ENCODE results near the gene MATCAP1.

The MATCAP1 gene

DNA sequence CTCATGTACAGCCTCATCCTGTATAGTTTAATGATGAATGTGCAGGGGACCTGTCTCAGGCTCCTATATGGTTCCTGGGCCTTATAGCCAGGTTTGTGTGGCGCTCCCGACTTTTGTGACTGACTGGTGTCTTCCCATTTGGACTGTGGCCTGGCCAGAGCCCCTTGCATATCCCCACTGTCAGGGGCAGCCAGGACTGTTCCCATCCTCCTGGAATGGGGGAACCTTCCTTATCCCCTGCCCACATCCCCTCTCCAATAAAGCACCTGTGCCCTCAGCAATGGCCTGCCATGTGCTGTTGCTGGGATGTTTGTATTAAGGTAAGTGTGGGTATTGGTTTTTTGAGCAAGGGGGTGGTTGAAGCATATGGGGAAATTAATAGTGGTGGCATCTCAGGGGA is 35.5 kb downstream of the MATCAP1 start:
- no peak for TF ChIP-seq CTCF (IDR thresholded peaks at IDR 0.05; ENCODE audit: insufficient read depth, low read length, poor library complexity, severe bottlenecking)
- H3K27me3 ChIP-seq (replicated peaks; ENCODE audit: control insufficient read depth, insufficient read depth, low read length) = no peaks in the 10 kb centered on the region
- no peak for DNase-seq (ENCODE audit: extremely low read depth, insufficient read length)
- no peak overlapping the region for H3K4me3 ChIP-seq (replicated peaks; ENCODE audit: low read depth, low read length)
- H3K36me3 ChIP-seq (ENCODE audit: control insufficient read depth, insufficient read depth, low read length) = peaks cover 28% of the 10 kb centered on the region

- no peak for TF ChIP-seq CTCF (IDR thresholded peaks at IDR 0.05; ENCODE audit: insufficient read depth, low read length, poor library complexity, severe bottlenecking)
- DNase-seq (ENCODE audit: extremely low read depth, insufficient read length) = no peak
- peaks cover 31% of the 10 kb centered on the region for H3K36me3 ChIP-seq (ENCODE audit: control insufficient read depth, insufficient read depth, low read length)
- no peaks in the 10 kb centered on the region for H3K27me3 ChIP-seq (replicated peaks; ENCODE audit: control insufficient read depth, insufficient read depth, low read length)
- H3K4me3 ChIP-seq (replicated peaks; ENCODE audit: low read depth, low read length) = no peak overlapping the region
These were observed 36.2 kb downstream of the MATCAP1 start for GRCh38 chr16:67147437-67148140.

DNA sequence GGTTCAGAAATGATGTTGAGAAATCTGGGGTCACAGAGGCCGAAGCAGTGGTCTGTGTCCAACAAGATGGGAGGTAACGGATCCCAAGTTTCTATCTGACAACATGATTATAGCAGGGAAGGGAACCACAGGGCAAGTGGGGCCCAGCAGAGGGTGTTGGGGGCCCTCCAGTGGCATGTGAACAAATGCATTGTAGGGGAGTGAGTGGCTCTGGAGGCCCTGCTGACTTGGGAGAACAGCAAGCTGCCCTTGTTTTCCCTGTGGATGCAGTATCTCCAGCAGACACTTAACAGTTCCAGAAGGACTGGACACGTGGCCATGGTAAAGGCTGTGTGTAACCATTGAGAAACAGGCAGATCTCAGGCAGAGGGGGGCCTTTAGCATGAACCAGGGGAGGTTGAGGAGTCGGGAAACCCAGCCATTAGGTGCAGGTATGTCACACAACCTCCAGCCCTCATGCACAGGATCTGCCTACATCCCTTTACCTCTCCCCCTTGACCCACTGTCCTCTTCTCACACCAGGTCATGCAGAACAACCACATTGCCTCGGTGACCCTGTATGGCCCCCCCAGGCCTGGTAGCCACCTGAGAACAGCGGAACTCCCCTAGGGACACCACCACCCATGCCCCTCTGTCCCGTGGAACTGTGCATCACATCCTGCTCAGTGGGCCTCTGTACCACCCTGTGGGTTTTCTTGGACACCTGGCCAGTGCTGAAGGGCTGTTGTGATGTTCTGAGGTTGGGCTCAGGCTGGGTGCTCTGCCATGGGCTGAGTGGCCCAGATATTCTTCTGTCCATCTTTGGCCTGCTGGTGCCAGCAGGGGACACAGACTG is 37.0 kb downstream of the MATCAP1 start:
- TF ChIP-seq CTCF (IDR thresholded peaks at IDR 0.05; ENCODE audit: insufficient read depth, low read length, poor library complexity, severe bottlenecking) = no peak
- no peak for DNase-seq (ENCODE audit: extremely low read depth, insufficient read length)

DNA sequence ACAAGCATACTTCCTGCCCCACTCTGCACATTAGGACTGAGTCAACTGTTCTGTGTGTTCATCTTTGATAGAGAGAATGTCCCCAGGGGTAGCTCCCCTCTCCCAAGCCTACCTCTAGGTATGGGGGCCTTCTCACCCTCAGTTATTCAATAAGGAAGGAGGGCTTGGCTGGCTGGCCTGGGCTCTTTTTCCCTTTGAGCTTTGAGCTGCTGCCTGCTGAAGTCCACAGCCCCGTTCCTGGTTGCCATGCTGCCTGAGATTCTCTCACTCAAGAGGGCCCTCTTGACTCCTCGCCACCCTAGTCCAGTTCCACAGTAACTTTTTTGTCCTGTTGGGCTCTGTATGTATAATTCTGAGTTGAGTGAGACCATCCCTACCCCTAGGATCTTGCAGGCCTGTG is 38.0 kb downstream of the MATCAP1 start:
- peaks cover 39% of the 10 kb centered on the region for H3K36me3 ChIP-seq (ENCODE audit: control insufficient read depth, insufficient read depth, low read length)
- DNase-seq (ENCODE audit: extremely low read depth, insufficient read length) = no peak
- TF ChIP-seq CTCF (IDR thresholded peaks at IDR 0.05; ENCODE audit: insufficient read depth, low read length, poor library complexity, severe bottlenecking) = no peak

More for the DNA sequence above, 37.0 kb downstream of the MATCAP1 start:
- Histone ChIP-seq H3K27me3 (replicated peaks; ENCODE audit: control insufficient read depth, insufficient read depth, low read length) (no peaks in the 10 kb centered on the region), H3K4me3 (replicated peaks; ENCODE audit: low read depth, low read length) (no peak overlapping the region), H3K36me3 (ENCODE audit: control insufficient read depth, insufficient read depth, low read length) (peaks cover 37% of the 10 kb centered on the region)

DNA sequence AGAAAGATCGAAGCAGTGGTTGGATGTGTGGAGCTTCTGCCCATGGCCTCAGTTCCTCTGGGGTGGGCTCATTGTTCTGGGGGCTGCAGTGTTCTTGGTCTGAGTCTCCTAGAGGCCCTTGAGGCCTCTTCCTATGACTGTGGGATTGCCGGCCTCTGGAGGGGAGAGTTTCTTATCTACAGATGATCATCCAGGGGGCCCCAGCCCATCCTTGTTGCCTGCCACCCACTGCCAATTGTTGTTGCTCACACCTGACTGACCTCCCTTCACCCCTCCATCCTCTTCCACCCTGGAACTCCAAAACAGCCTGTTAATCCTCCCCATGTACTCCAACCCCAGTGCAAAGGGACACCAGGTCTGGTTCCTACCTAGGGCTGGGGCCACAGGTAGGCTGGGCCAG is 38.8 kb downstream of the MATCAP1 start:
- peaks cover 39% of the 10 kb centered on the region for H3K36me3 ChIP-seq (ENCODE audit: control insufficient read depth, insufficient read depth, low read length)
- no peak overlapping the region for H3K4me3 ChIP-seq (replicated peaks; ENCODE audit: low read depth, low read length)
- H3K27me3 ChIP-seq (replicated peaks; ENCODE audit: control insufficient read depth, insufficient read depth, low read length) = no peaks in the 10 kb centered on the region
- TF ChIP-seq CTCF (IDR thresholded peaks at IDR 0.05; ENCODE audit: insufficient read depth, low read length, poor library complexity, severe bottlenecking) = no peak
- no peak for DNase-seq (ENCODE audit: extremely low read depth, insufficient read length)

More for the DNA sequence above, 38.0 kb downstream of the MATCAP1 start:
- H3K27me3 ChIP-seq (replicated peaks; ENCODE audit: control insufficient read depth, insufficient read depth, low read length) = no peaks in the 10 kb centered on the region
- H3K4me3 ChIP-seq (replicated peaks; ENCODE audit: low read depth, low read length) = no peak overlapping the region

Measured in GM06990 (cell line).